PC-3 (cell line): Measurements from ENCODE around the gene TEC. TPM values are rescaled to one million over a fixed set of nuclear protein-coding genes. Genes with fewer than 3 reads are reported as not detected.

Experiments used
- ATAC-seq: fragments of 200-7000 bp; cut with Tn5 transposase; 2 replicates; pipeline ENCODE4 v1.9.1; 2020; ENCODE audit warnings: mild to moderate bottlenecking, moderate library complexity
- BruUV-seq: library from RNA; stranded (reverse); fragments of 400-500 nt; replicated peaks from 2 replicates; lab custom pipeline; 2021; lab: Mats Ljungman, UMichigan
- CTCF ChIA-PET: fragments of 300-600 bp; sonication (Branson Sonifier 250); formaldehyde crosslinking; loops from one replicate; lab custom pipeline; 2022; ENCODE audit warnings: antibody characterized with exemption; lab: Charles Lee
- POLR2A ChIA-PET: fragments of 300-600 bp; sonication (Branson Sonifier 250); formaldehyde crosslinking; loops from one replicate; lab custom pipeline; 2022; ENCODE audit warnings: antibody characterized with exemption; ENCODE audit not compliant: unreplicated experiment; lab: Charles Lee
- DNase-seq: peaks from one replicate; pipeline ENCODE4 v3.0.0-alpha.2; 2015
- H2AFZ ChIP-seq: fragments of 300-600 bp; sonication (generic); 2 replicates; pipeline ENCODE4 v1.6.0; 2016; ENCODE audit warnings: antibody characterized with exemption, low read length
- H3F3A ChIP-seq: fragments of 300-600 bp; sonication (generic); one replicate; pipeline ENCODE4 v1.6.0; 2017; ENCODE audit warnings: antibody characterized with exemption, low read length, control low read depth, mild to moderate bottlenecking; ENCODE audit not compliant: unreplicated experiment
- H3K27ac ChIP-seq: fragments of 300-600 bp; sonication (generic); 2 replicates; pipeline ENCODE4 v1.5.1; 2016; ENCODE audit warnings: mild to moderate bottlenecking, low read length
- H3K27me3 ChIP-seq: fragments of 300-600 bp; sonication (generic); 2 replicates; pipeline ENCODE4 v1.6.1; 2016; ENCODE audit warnings: low read length, mixed read lengths
- H3K36me3 ChIP-seq: fragments of 300-600 bp; sonication (generic); 2 replicates; pipeline ENCODE4 v1.6.1; 2016; ENCODE audit warnings: low read depth, mixed run types, low read length, mixed read lengths
- H3K4me1 ChIP-seq: fragments of 300-600 bp; sonication (generic); 2 replicates; pipeline ENCODE4 v1.5.1; 2016; ENCODE audit warnings: low read length; ENCODE audit not compliant: insufficient read depth
- H3K4me2 ChIP-seq: fragments of 300-600 bp; sonication (generic); 2 replicates; pipeline ENCODE4 v1.6.0; 2016; ENCODE audit warnings: low read length
- H3K4me3 ChIP-seq: fragments of 300-600 bp; sonication (generic); 2 replicates; pipeline ENCODE4 v1.5.1; 2016; ENCODE audit warnings: mild to moderate bottlenecking, low read length, mixed read lengths
- H3K79me2 ChIP-seq: fragments of 300-600 bp; sonication (generic); 2 replicates; pipeline ENCODE4 v1.6.1; 2017; ENCODE audit warnings: low read length, mixed read lengths
- H3K9ac ChIP-seq: fragments of 300-600 bp; sonication (generic); 2 replicates; pipeline ENCODE4 v1.6.0; 2016; ENCODE audit warnings: mild to moderate bottlenecking, low read length
- H3K9me2 ChIP-seq: fragments of 300-600 bp; sonication (generic); replicated peaks from 2 replicates; pipeline ENCODE4 v1.6.1; 2016; ENCODE audit warnings: mixed run types, low read length, mixed read lengths
- H3K9me3 ChIP-seq: fragments of 300-600 bp; sonication (generic); 2 replicates; pipeline ENCODE4 v1.6.1; 2016; ENCODE audit warnings: low read length, mixed read lengths
- H4K20me1 ChIP-seq: fragments of 300-600 bp; sonication (generic); 2 replicates; pipeline ENCODE4 v1.6.1; 2016; ENCODE audit warnings: low read length, mixed read lengths
- EZH2 ChIP-seq: fragments of 300-600 bp; sonication (generic); IDR thresholded peaks from one replicate; pipeline ENCODE4 v1.6.1; 2017; ENCODE audit warnings: antibody characterized with exemption, mild to moderate bottlenecking, low read length; ENCODE audit not compliant: unreplicated experiment
- EZH2phosphoT487 ChIP-seq: fragments of 300-600 bp; sonication (generic); IDR thresholded peaks from 2 replicates; pipeline ENCODE4 v1.6.1; 2018; ENCODE audit warnings: mild to moderate bottlenecking, antibody characterized with exemption, low read length, borderline replicate concordance
- intact Hi-C: fragments of 100-400 bp; cut with micrococcal nuclease; formaldehyde crosslinking; loops from 2 replicates; pipeline ENCODE4 v1.9.0; 2023
- total RNA-seq: library from RNA; depleted of rRNA; stranded (reverse); fragments of >200 nt; gene quantifications from 2 replicates; pipeline ENCODE4 v1.2.3, GENCODE V29; 2014
- TF ChIP-seq, protein P1 (sequence below): fragments of 300-600 bp; sonication (generic); conservative IDR thresholded peaks from 2 replicates; pipeline ENCODE4 v1.5.1; 2017; ENCODE audit warnings: antibody characterized with exemption, low read depth, mild to moderate bottlenecking, low read length

The TEC gene
- total RNA-seq, 1 experiment from 2014 or later: 10.4 TPM

DNA sequence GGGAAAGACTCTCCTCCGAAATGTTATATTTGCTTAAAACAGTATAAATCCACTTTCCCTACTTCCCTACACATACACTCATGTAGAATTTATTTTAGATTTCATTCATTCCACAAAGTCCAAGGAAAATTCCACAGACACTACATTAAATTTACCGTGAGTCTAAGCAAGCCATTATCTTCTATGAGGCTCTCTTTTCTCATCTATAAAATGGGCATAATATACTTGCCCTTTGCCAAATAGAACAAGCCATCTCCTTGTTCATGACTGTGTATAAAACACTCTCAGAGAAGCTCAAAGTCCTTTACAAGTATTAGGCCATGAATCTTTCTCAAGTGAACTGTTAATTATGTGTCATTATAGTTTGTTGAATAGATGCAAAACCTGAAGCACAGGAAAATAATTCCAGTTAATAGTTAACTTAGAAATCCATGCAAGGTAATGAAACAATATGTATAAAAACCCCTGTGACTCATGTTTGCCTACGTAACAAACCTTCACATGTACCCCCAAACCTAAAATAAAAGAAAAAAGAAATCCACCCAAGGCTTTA is 10.7 kb downstream of the TEC start:
- BruUV-seq: no TSS peak
- TF ChIP-seq, protein P1, sequence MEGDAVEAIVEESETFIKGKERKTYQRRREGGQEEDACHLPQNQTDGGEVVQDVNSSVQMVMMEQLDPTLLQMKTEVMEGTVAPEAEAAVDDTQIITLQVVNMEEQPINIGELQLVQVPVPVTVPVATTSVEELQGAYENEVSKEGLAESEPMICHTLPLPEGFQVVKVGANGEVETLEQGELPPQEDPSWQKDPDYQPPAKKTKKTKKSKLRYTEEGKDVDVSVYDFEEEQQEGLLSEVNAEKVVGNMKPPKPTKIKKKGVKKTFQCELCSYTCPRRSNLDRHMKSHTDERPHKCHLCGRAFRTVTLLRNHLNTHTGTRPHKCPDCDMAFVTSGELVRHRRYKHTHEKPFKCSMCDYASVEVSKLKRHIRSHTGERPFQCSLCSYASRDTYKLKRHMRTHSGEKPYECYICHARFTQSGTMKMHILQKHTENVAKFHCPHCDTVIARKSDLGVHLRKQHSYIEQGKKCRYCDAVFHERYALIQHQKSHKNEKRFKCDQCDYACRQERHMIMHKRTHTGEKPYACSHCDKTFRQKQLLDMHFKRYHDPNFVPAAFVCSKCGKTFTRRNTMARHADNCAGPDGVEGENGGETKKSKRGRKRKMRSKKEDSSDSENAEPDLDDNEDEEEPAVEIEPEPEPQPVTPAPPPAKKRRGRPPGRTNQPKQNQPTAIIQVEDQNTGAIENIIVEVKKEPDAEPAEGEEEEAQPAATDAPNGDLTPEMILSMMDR: no peak
- ChIA-PET POLR2A (no interaction called here), CTCF (no interaction called here)
- Histone ChIP-seq H3K36me3 (no peaks in the 10 kb centered on the region), H3K27ac (no peak overlapping the region), H3K79me2 (0 out of 2 replicates have a peak, but pooled peaks cover 5% of the 10 kb centered on the region), H3K4me3 (no peak overlapping the region), H3K4me2 (no peak overlapping the region), H3K9me2 (no peaks in the 10 kb centered on the region), H3K9ac (no peak overlapping the region), H3K9me3 (no peaks in the 10 kb centered on the region), H3F3A (no peaks in the 10 kb centered on the region), H4K20me1 (no peaks in the 10 kb centered on the region), H3K27me3 (no peaks in the 10 kb centered on the region), H2AFZ (no peak overlapping the region), H3K4me1 (no peaks in the 10 kb centered on the region)
- ATAC-seq (no peak), DNase-seq (no peak)
- intact Hi-C loops: no loop called here

GRCh38 chr4:48255959-48256342 is 13.7 kb downstream of the TEC start:
- no peak for DNase-seq
- Histone ChIP-seq H3K9me3 (no peaks in the 10 kb centered on the region), H3K9ac (no peak overlapping the region), H3K4me3 (no peak overlapping the region), H3K9me2 (no peaks in the 10 kb centered on the region), H3K36me3 (no peaks in the 10 kb centered on the region), H2AFZ (no peak overlapping the region), H4K20me1 (no peaks in the 10 kb centered on the region), H3K4me1 (peaks cover 8% of the 10 kb centered on the region; the same call in 1 of the 2 replicates), H3K4me2 (no peak overlapping the region), H3K27me3 (no peaks in the 10 kb centered on the region), H3F3A (no peaks in the 10 kb centered on the region), H3K79me2 (0 out of 2 replicates have a peak, but pooled peaks cover 5% of the 10 kb centered on the region), H3K27ac (no peak overlapping the region)
- no TSS peak for BruUV-seq
- no peak for TF ChIP-seq EZH2phosphoT487
- TF ChIP-seq EZH2: no peak
- TF ChIP-seq, protein P1: no peak
- no peak for ATAC-seq
- POLR2A ChIA-PET: no interaction called here
- intact Hi-C loops: no loop called here
- CTCF ChIA-PET: no interaction called here

DNA sequence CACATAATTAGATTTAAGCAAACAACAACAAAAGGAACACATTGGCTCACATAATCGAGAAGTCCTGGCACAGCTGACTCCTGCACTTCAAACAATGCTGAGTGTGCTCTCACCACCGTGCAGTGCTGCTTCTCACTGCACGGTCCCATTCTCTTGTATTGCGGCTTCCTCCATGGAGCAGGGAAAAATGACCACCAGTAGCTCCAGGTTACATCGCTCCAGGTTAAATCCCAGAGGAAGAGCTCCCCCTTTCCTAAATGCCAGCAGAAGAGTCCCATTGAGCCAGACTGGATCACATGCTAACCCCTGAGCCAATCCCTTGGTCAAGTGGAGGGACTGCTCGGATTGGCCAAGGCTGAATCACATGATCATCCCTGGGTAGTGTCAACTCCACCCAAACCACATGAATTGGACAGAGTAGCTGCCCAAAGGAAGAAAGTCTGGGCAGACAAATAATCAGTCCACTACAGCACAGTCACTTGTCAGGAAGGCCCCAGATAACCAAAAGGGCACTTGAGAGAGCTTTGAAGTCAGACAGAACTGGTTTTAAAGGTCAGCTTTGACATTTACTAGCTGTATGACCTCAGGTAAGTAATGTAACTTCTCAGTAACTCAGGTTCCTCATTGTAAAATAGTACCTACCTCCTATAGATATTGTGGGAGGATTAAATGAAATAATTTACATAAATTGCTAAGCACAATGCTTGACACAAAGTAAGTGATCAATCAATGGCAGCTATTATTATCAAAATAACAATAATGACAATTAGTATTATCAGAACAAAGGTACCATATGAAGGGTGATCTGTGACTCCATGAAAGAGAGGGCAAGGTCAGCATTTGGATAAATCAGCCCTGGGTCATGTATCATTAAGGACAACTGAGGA is 14.3 kb downstream of the TEC start:
- no peaks in the 10 kb centered on the region for H4K20me1 ChIP-seq
- H3K36me3 ChIP-seq: no peaks in the 10 kb centered on the region
- ChIA-PET POLR2A (no interaction called here), CTCF (no interaction called here)
- DNase-seq: no peak
- intact Hi-C loops: no loop called here
- H3F3A ChIP-seq: no peaks in the 10 kb centered on the region
- H3K27ac ChIP-seq: no peak overlapping the region
- no peak overlapping the region for H2AFZ ChIP-seq
- H3K27me3 ChIP-seq: no peaks in the 10 kb centered on the region
- BruUV-seq: no TSS peak
- H3K9me3 ChIP-seq: no peaks in the 10 kb centered on the region
- TF ChIP-seq EZH2phosphoT487 (no peak), EZH2 (no peak)
- TF ChIP-seq, protein P1: no peak
- ATAC-seq: no peak
- H3K79me2 ChIP-seq: 0 out of 2 replicates have a peak, but pooled peaks cover 5% of the 10 kb centered on the region
- H3K9ac ChIP-seq: no peak overlapping the region
- H3K9me2 ChIP-seq: no peaks in the 10 kb centered on the region
- peaks cover 8% of the 10 kb centered on the region; the same call in 1 of the 2 replicates for H3K4me1 ChIP-seq
- H3K4me3 ChIP-seq: no peak overlapping the region
- no peak overlapping the region for H3K4me2 ChIP-seq
